ENCODE measurements around the gene SH3RF3.

DNA sequence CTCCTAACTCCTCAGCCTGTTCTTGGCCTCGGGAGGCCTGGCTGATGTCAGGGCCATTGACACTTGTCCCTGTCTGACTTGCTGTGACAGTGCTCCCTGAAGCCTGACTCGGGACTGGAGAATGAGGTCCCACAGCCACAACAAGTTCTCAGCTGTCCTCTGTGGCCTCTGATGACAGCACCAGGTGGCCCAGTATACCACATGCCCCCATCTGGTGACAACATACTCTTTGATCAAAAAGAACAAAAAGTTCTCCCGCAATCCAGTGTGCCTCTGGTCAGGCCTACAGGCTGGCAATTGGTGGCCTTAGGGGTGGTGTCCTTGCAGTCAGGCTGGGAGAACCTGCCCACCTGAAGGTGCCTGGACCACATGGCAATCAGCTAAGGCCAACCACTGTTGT is 382.2 kb downstream of the SH3RF3 start:
- TF ChIP-seq, protein P1, sequence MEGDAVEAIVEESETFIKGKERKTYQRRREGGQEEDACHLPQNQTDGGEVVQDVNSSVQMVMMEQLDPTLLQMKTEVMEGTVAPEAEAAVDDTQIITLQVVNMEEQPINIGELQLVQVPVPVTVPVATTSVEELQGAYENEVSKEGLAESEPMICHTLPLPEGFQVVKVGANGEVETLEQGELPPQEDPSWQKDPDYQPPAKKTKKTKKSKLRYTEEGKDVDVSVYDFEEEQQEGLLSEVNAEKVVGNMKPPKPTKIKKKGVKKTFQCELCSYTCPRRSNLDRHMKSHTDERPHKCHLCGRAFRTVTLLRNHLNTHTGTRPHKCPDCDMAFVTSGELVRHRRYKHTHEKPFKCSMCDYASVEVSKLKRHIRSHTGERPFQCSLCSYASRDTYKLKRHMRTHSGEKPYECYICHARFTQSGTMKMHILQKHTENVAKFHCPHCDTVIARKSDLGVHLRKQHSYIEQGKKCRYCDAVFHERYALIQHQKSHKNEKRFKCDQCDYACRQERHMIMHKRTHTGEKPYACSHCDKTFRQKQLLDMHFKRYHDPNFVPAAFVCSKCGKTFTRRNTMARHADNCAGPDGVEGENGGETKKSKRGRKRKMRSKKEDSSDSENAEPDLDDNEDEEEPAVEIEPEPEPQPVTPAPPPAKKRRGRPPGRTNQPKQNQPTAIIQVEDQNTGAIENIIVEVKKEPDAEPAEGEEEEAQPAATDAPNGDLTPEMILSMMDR (IDR thresholded peaks at IDR 0.05 in 2 of 3, conservative IDR thresholded peaks at IDR 0.05 in 1 of 3; ENCODE audit: borderline replicate concordance in 1 of 3, insufficient read depth in 1 of 3, low read depth in 2 of 3, low read length in 2 of 3): no peak
- TF ChIP-seq ZNF274 (IDR thresholded peaks at IDR 0.05; ENCODE audit: low read depth, low read length) (no peak), TCF7L2 (IDR thresholded peaks at IDR 0.05; ENCODE audit: borderline replicate concordance, extremely low read depth, insufficient read depth, insufficient read length) (no peak), SP1 (IDR thresholded peaks at IDR 0.05; ENCODE audit: low read depth) (no peak), POLR2A (IDR thresholded peaks at IDR 0.05; ENCODE audit: borderline replicate concordance, extremely low read depth, insufficient read depth, insufficient read length) (no peak), EZH2 (IDR thresholded peaks at IDR 0.05) (no peak), FOSL1 (IDR thresholded peaks at IDR 0.05; ENCODE audit: low read depth) (no peak)
- TF ChIP-seq, protein P2, sequence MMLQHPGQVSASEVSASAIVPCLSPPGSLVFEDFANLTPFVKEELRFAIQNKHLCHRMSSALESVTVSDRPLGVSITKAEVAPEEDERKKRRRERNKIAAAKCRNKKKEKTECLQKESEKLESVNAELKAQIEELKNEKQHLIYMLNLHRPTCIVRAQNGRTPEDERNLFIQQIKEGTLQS (IDR thresholded peaks at IDR 0.05): no peak

All from HCT116 (cell line).